ENCODE data around the gene APOL2.

DNA sequence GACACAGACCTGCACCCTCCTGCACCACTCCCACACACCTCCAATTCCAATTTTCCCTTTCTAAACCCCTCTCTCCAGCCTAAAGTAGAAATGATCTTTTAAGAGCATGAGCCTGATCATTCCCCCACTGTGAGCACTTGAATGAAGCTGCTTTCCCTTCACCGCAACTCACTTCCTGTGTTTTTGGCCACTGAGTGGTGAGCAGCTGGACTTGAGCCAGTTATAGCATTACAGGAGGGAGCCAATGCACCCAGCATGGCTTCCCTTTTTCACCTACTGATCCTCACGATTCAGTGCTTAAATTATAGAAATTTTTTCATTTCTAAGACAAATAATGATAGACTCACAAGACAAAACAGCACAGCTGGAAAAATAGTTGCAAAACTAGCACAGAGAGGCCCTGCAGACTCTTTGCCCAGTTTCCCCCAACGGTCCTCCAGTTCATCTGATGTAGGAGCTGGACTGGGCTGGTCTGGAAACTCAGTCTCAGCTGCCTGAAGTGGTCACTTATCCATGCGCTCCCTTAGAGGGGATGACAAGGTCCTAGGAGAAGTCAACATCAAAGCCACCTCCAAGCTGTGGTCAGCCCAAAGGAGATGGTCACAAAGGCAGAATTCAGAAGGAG lies 28.0 kb downstream of the APOL2 start:
- TF ChIP-seq, protein P1, sequence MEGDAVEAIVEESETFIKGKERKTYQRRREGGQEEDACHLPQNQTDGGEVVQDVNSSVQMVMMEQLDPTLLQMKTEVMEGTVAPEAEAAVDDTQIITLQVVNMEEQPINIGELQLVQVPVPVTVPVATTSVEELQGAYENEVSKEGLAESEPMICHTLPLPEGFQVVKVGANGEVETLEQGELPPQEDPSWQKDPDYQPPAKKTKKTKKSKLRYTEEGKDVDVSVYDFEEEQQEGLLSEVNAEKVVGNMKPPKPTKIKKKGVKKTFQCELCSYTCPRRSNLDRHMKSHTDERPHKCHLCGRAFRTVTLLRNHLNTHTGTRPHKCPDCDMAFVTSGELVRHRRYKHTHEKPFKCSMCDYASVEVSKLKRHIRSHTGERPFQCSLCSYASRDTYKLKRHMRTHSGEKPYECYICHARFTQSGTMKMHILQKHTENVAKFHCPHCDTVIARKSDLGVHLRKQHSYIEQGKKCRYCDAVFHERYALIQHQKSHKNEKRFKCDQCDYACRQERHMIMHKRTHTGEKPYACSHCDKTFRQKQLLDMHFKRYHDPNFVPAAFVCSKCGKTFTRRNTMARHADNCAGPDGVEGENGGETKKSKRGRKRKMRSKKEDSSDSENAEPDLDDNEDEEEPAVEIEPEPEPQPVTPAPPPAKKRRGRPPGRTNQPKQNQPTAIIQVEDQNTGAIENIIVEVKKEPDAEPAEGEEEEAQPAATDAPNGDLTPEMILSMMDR (IDR thresholded peaks at IDR 0.05): no peak
- no peak for TF ChIP-seq POLR2A (IDR thresholded peaks at IDR 0.05)
- no peak for TF ChIP-seq POLR2AphosphoS5 (IDR thresholded peaks at IDR 0.05; ENCODE audit: insufficient read depth in 1 of 2, low read depth in 1 of 2)
